HEK293 (cell line): ENCODE measurements around the gene SETD2.
A peak's percentile ranks its signal among the peaks of the same experiment; 100 is the strongest.
"Not testable (repeated sequence)": the region's sequence is repeated elsewhere in the genome, so short reads cannot be mapped to it uniquely, and the experiment has no call there.

Experiments used
- CTCF ChIA-PET: fragments of 350-600 bp; formaldehyde crosslinking; extraction: SDS; loops from one replicate; lab custom pipeline; 2021; ENCODE audit warnings: antibody characterized with exemption; lab: Yijun Ruan, JAX
- POLR2A ChIA-PET: fragments of 300-600 bp; formaldehyde crosslinking; extraction: SDS; loops from one replicate; lab custom pipeline; 2020; ENCODE audit warnings: antibody characterized with exemption, inconsistent platforms; lab: Yijun Ruan, JAX
- H3K27ac ChIP-seq: fragments of 200-500 bp; sonication (Bioruptor generic); 2 replicates; pipeline ENCODE4 v1.5.1; 2014; ENCODE audit warnings: low read depth, low read length, control low read depth, inconsistent platforms; ENCODE audit errors: extremely low read depth
- H3K36me3 ChIP-seq, 2 experiments: fragments of 200-500 bp in 1 of 2; sonication (Bioruptor generic) in 1 of 2; 1 replicate in 1 of 2; 2 replicates in 1 of 2; pipeline ENCODE4 v1.5.1; 2014 to 2017; ENCODE audit warnings: inconsistent platforms in 2 of 2, low read length in 2 of 2; ENCODE audit not compliant: control insufficient read depth in 2 of 2, insufficient read depth in 1 of 2
- H3K4me1 ChIP-seq: fragments of 200-500 bp; sonication (Bioruptor generic); 2 replicates; pipeline ENCODE4 v1.5.1; 2014; ENCODE audit warnings: mild to moderate bottlenecking, low read length, inconsistent platforms; ENCODE audit not compliant: control insufficient read depth, insufficient read depth
- H3K4me3 ChIP-seq: 2 replicates; pipeline ENCODE4 v1.5.1; 2011; ENCODE audit warnings: low read depth, mild to moderate bottlenecking, control low read depth, low read length, moderate library complexity
- H3K9me3 ChIP-seq: fragments of 200-500 bp; sonication (Bioruptor generic); 2 replicates; pipeline ENCODE4 v1.5.1; 2014; ENCODE audit warnings: low read depth, low read length, inconsistent platforms; ENCODE audit not compliant: control insufficient read depth, insufficient read depth
- BCL6B ChIP-seq: fragments of 450-650 bp; formaldehyde crosslinking; IDR thresholded peaks from 2 replicates; pipeline ENCODE4 v1.5.1; 2017; ENCODE audit warnings: missing biosample characterization, missing genetic modification characterization
- EGR2 ChIP-seq: fragments of 450-650 bp; formaldehyde crosslinking; IDR thresholded peaks from 2 replicates; pipeline ENCODE4 v1.5.1; 2016; ENCODE audit warnings: low read depth, missing biosample characterization, missing genetic modification characterization
- KLF1 ChIP-seq: fragments of 450-650 bp; formaldehyde crosslinking; IDR thresholded peaks from 2 replicates; pipeline ENCODE4 v1.5.1; 2016; ENCODE audit warnings: missing biosample characterization, missing genetic modification characterization
- KLF8 ChIP-seq: fragments of 450-650 bp; formaldehyde crosslinking; IDR thresholded peaks from 2 replicates; pipeline ENCODE4 v1.5.1; 2016; ENCODE audit warnings: missing biosample characterization, missing genetic modification characterization
- PRDM10 ChIP-seq: fragments of 450-650 bp; formaldehyde crosslinking; IDR thresholded peaks from 2 replicates; pipeline ENCODE4 v1.5.1; 2016; ENCODE audit warnings: missing biosample characterization, missing genetic modification characterization
- PRDM6 ChIP-seq: fragments of 450-650 bp; formaldehyde crosslinking; IDR thresholded peaks from 2 replicates; pipeline ENCODE4 v1.5.1; 2017; ENCODE audit warnings: missing biosample characterization, missing genetic modification characterization
- REPIN1 ChIP-seq: fragments of 450-650 bp; formaldehyde crosslinking; IDR thresholded peaks from 2 replicates; pipeline ENCODE4 v1.5.1; 2017; ENCODE audit warnings: missing biosample characterization, missing genetic modification characterization, low read depth
- WT1 ChIP-seq: fragments of 450-650 bp; formaldehyde crosslinking; IDR thresholded peaks from 2 replicates; pipeline ENCODE4 v1.5.1; 2016; ENCODE audit warnings: missing biosample characterization, missing genetic modification characterization
- ZBTB17 ChIP-seq: fragments of 450-650 bp; formaldehyde crosslinking; IDR thresholded peaks from 2 replicates; pipeline ENCODE4 v1.5.1; 2016; ENCODE audit warnings: missing biosample characterization, missing genetic modification characterization
- ZNF140 ChIP-seq: fragments of 450-650 bp; formaldehyde crosslinking; IDR thresholded peaks from 2 replicates; pipeline ENCODE4 v1.5.1; 2016; ENCODE audit warnings: missing biosample characterization, missing genetic modification characterization
- ZNF280C ChIP-seq: fragments of 450-650 bp; formaldehyde crosslinking; IDR thresholded peaks from 2 replicates; pipeline ENCODE4 v1.5.1; 2016; ENCODE audit warnings: missing biosample characterization, missing genetic modification characterization
- ZNF423 ChIP-seq: fragments of 450-650 bp; formaldehyde crosslinking; IDR thresholded peaks from 2 replicates; pipeline ENCODE4 v1.5.1; 2016; ENCODE audit warnings: missing biosample characterization, missing genetic modification characterization
- ZNF549 ChIP-seq: fragments of 450-650 bp; IDR thresholded peaks from 2 replicates; pipeline ENCODE4 v1.5.1; 2018; ENCODE audit warnings: missing biosample characterization, missing genetic modification characterization, mild to moderate bottlenecking, inconsistent platforms, moderate library complexity
- ZNF555 ChIP-seq: fragments of 450-650 bp; formaldehyde crosslinking; conservative IDR thresholded peaks from 2 replicates; pipeline ENCODE4 v1.5.1; 2017; ENCODE audit warnings: missing biosample characterization, mild to moderate bottlenecking, missing genetic modification characterization, inconsistent platforms

SETD2 gene

GRCh38 chr3:47140973-47141461, 22.9 kb downstream of the SETD2 start:
- 0 out of 2 replicates have a peak, but pooled peaks have one; percentile 18 for TF ChIP-seq EGR2 (tag by site-specific recombination)
- TF ChIP-seq KLF1 = peak; percentile 16; the same call in 1 of the 2 replicates
- H3K4me1 ChIP-seq, CTCF ChIA-PET, H3K9me3 ChIP-seq, H3K27ac ChIP-seq, POLR2A ChIA-PET, H3K36me3 ChIP-seq, H3K4me3 ChIP-seq: not testable (repeated sequence)

- H3K9me3 ChIP-seq, POLR2A ChIA-PET, H3K4me1 ChIP-seq, H3K36me3 ChIP-seq, H3K27ac ChIP-seq, CTCF ChIA-PET, H3K4me3 ChIP-seq: not testable (repeated sequence)
Observed at GRCh38 chr3:47140553-47140952, 23.4 kb downstream of the SETD2 start.

- Histone ChIP-seq H3K27ac (no peak overlapping the region), H3K4me1 (no peaks in the 10 kb centered on the region), H3K36me3 (no peaks in the 10 kb centered on the region), H3K4me3 (no peak overlapping the region), H3K9me3 (no peaks in the 10 kb centered on the region)
- CTCF ChIA-PET = interaction anchor here (0.6 kb wide), 1 partner anchor 140 kb away, joined by 4 read pairs; no protein-coding TSS in a partner anchor
- POLR2A ChIA-PET = no interaction called here
- no peak for TF ChIP-seq REPIN1
- TF ChIP-seq PRDM10 = peak; percentile 41; the same call in 1 of the 2 replicates
Observed at GRCh38 chr3:47134311-47134710, 29.6 kb downstream of the SETD2 start.

- no peaks in the 10 kb centered on the region for H3K36me3 ChIP-seq
- ChIA-PET CTCF (no interaction called here), POLR2A (interaction anchor here (0.6 kb wide), 1 partner anchor 18 kb away, joined by 5 read pairs; no protein-coding TSS in a partner anchor)
- no peak overlapping the region for H3K27ac ChIP-seq
- TF ChIP-seq ZNF555 (tag by site-specific recombination) = no peak
- H3K4me3 ChIP-seq = no peak overlapping the region
- H3K9me3 ChIP-seq = no peaks in the 10 kb centered on the region
- H3K4me1 ChIP-seq = no peaks in the 10 kb centered on the region
Observed at GRCh38 chr3:47133641-47134040, 30.3 kb downstream of the SETD2 start.

GRCh38 chr3:47130557-47130956, 33.4 kb downstream of the SETD2 start:
- no peaks in the 10 kb centered on the region for H3K4me1 ChIP-seq
- H3K9me3 ChIP-seq = no peaks in the 10 kb centered on the region
- no peak overlapping the region for H3K4me3 ChIP-seq
- no peak overlapping the region for H3K27ac ChIP-seq
- peaks cover 0 to under 1% of the 10 kb centered on the region in 2 experiments; a peak in 1 of 3 replicates for H3K36me3 ChIP-seq
- 0 out of 2 replicates have a peak, but pooled peaks have one; percentile 17 for TF ChIP-seq WT1 (tag by site-specific recombination)
- TF ChIP-seq ZBTB17 = no peak
- TF ChIP-seq PRDM6 (tag by site-specific recombination) = peak; percentile 56
- TF ChIP-seq ZNF423 = no peak
- no peak for TF ChIP-seq ZNF549 (tag by site-specific recombination)
- TF ChIP-seq BCL6B (tag by site-specific recombination) = no peak
- TF ChIP-seq KLF8 = no peak
- no peak for TF ChIP-seq ZNF140 (tag by site-specific recombination)
- TF ChIP-seq ZNF280C (tag by site-specific recombination) = no peak
- CTCF ChIA-PET = interaction anchor here (0.6 to 0.7 kb wide), 2 partner anchors 16 to 276 kb away, joined by 3 to 4 read pairs; no protein-coding TSS in a partner anchor
- POLR2A ChIA-PET = no interaction called here
